Body of pancreas (tissue), 4 donors: ENCODE measurements around the gene PLCB3. TPM values are rescaled to one million over a fixed set of nuclear protein-coding genes. Genes with fewer than 3 reads are reported as not detected.

ENCODE experiments used
- ATAC-seq: fragments of 150-250 bp; one replicate; pipeline ENCODE4 v1.9.1; 2016
- DNase-seq, 4 donors: peaks; one replicate each; pipeline ENCODE4 v3.0.0-alpha.2; 2019
- H3K27ac ChIP-seq, 4 donors: fragments of 200-600 bp; sonication (generic); 1 replicate in 3 of 4; 2 replicates in 1 of 4; pipeline versions ENCODE4 v1.5.1 to v1.6.1; 2016 to 2019; ENCODE audit warnings: mild to moderate bottlenecking in 1 of 4, mixed read lengths in 1 of 4, moderate library complexity in 1 of 4
- H3K27me3 ChIP-seq, 2 donors: fragments of 200-600 bp; sonication (generic); one replicate each; pipeline ENCODE4 v1.6.0; 2016; ENCODE audit warnings: mild to moderate bottlenecking in 1 of 2
- H3K36me3 ChIP-seq, 2 donors: fragments of 200-600 bp; sonication (generic); replicated peaks in 1 of 2; 2 replicates each; pipeline ENCODE4 v1.5.1; 2016; ENCODE audit warnings: low read depth in 2 of 2; ENCODE audit not compliant: insufficient read depth in 1 of 2
- H3K4me1 ChIP-seq: fragments of 200-600 bp; sonication (generic); one replicate; pipeline ENCODE4 v1.6.0; 2016
- H3K4me3 ChIP-seq, 2 donors: fragments of 200-600 bp; sonication (generic); 1 replicate in 1 of 2; 2 replicates in 1 of 2; pipeline ENCODE4 v1.5.1; 2016 to 2019
- H3K9me3 ChIP-seq, 3 donors: fragments of 200-600 bp; sonication (generic); 1 replicate in 2 of 3; 2 replicates in 1 of 3; pipeline ENCODE4 v1.5.1; 2016
- CTCF ChIP-seq, 7 experiments: fragments of 450-650 bp in 4 of 7; fragments of 200-600 bp in 3 of 7; sonication (generic) in 3 of 7; IDR thresholded peaks; one replicate each; pipeline ENCODE4 v1.5.1; 2016 to 2019; ENCODE audit warnings: antibody characterized with exemption in 7 of 7
- POLR2A ChIP-seq, 3 donors: fragments of 450-650 bp; IDR thresholded peaks; one replicate each; pipeline ENCODE4 v1.6.1; 2016; ENCODE audit warnings: antibody characterized with exemption in 3 of 3, mild to moderate bottlenecking in 2 of 3
- WGBS, 2 donors: methylation state at CpG; one replicate each; pipeline ENCODE4 v1.1.5; 2017; 5-methylcytosine and 5-hydroxymethylcytosine counted together
- intact Hi-C: fragments of 100-400 bp; cut with DNase I; formaldehyde crosslinking; loops from one replicate; pipeline ENCODE4 v1.15.1; 2023
- total RNA-seq, 2 donors: library from RNA; depleted of rRNA; stranded (reverse); fragments of >200 nt; gene quantifications; one replicate each; pipeline ENCODE4 v1.1.0, GENCODE V29; 2016

The PLCB3 gene
- total RNA-seq, 2 donors from 2014 or later: 13.8 to 14.5 TPM

DNA sequence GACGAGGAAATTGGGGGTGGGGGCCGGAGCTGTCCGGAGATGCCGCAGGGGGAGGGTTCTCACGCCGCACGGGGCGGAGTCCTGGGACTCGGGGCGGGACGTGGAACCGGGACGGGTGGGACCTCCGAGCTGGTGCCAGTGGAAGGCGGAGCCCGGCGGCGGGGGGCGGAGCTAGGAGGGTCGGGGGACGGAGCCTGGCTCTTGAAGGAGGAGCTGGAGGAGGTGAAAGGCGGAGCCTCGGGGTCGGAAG lies 10.2 kb upstream of the PLCB3 start:
- 0 to 1% methylated on average over 13 to 21 of the region's 24 CpGs for WGBS, 2 donors
- ATAC-seq (peak; percentile 80), DNase-seq (peak in 2 of 4 donors; percentile 100)
- intact Hi-C loops: no loop called here
- peak overlapping the region; percentile 98 to 100 (median 100) for H3K27ac ChIP-seq
- H3K4me3 ChIP-seq: peak overlapping the region; percentile 6 to 53
- no peaks in the 10 kb centered on the region for H3K9me3 ChIP-seq
- peaks cover 73% of the 10 kb centered on the region for H3K4me1 ChIP-seq
- H3K36me3 ChIP-seq: no peaks in the 10 kb centered on the region
- TF ChIP-seq CTCF (IDR thresholded peaks at IDR 0.05) (no peak), POLR2A (IDR thresholded peaks at IDR 0.05) (no peak)
- no peaks in the 10 kb centered on the region for H3K27me3 ChIP-seq

GRCh38 chr11:64241491-64242374 lies 9.6 kb upstream of the PLCB3 start:
- intact Hi-C loops: no loop called here
- no peak for ATAC-seq
- Histone ChIP-seq H3K9me3 (no peaks in the 10 kb centered on the region), H3K27me3 (no peaks in the 10 kb centered on the region), H3K4me3 (peak overlapping the region; percentile 78 to 85), H3K27ac (peak overlapping the region; percentile 98 to 100 (median 100)), H3K36me3 (no peaks in the 10 kb centered on the region), H3K4me1 (peaks cover 71% of the 10 kb centered on the region)
- TF ChIP-seq CTCF (IDR thresholded peaks at IDR 0.05): no peak
- TF ChIP-seq POLR2A (IDR thresholded peaks at IDR 0.05): peak; percentile 35 to 59 (median 53)
- 0 to 1% methylated on average over 12 to 63 of the region's 63 CpGs for WGBS, 2 donors
- DNase-seq: peak; percentile 60 to 100 (median 81)

- Histone ChIP-seq H3K36me3 (no peaks in the 10 kb centered on the region), H3K27me3 (no peaks in the 10 kb centered on the region), H3K27ac (peak overlapping the region; percentile 98 to 100 (median 100)), H3K4me1 (peaks cover 67% of the 10 kb centered on the region), H3K9me3 (no peaks in the 10 kb centered on the region), H3K4me3 (no peak overlapping the region)
- intact Hi-C loops: no loop called here
- WGBS, 2 donors: 74 to 75% methylated on average over 8 of the region's 8 CpGs
- TF ChIP-seq CTCF (IDR thresholded peaks at IDR 0.05): no peak
- no peak for TF ChIP-seq POLR2A (IDR thresholded peaks at IDR 0.05)
- DNase-seq (no peak), ATAC-seq (no peak)
Measured at GRCh38 chr11:64243236-64243854, 8.0 kb upstream of the PLCB3 start.

GRCh38 chr11:64244107-64244506 lies 7.2 kb upstream of the PLCB3 start:
- H3K36me3 ChIP-seq: no peaks in the 10 kb centered on the region
- peak overlapping the region in 3 of 4 donors; percentile 91 to 100 (median 94) for H3K27ac ChIP-seq
- DNase-seq (no peak), ATAC-seq (no peak)
- no peak overlapping the region for H3K4me3 ChIP-seq
- intact Hi-C loops: no loop called here
- TF ChIP-seq CTCF (IDR thresholded peaks at IDR 0.05) (no peak), POLR2A (IDR thresholded peaks at IDR 0.05) (no peak)
- WGBS, 2 donors: 33 to 38% methylated on average over 5 of the region's 5 CpGs
- peaks cover 60% of the 10 kb centered on the region for H3K4me1 ChIP-seq
- H3K9me3 ChIP-seq: no peaks in the 10 kb centered on the region
- H3K27me3 ChIP-seq: no peaks in the 10 kb centered on the region
